MM.1S (cell line): ENCODE measurements around the gene OR2D2.
"Not testable (repeated sequence)": the region's sequence is repeated elsewhere in the genome, so short reads cannot be mapped to it uniquely, and the experiment has no call there.

Experiments used
- EZH2 ChIP-seq: fragments of 300-600 bp; sonication (generic); optimal IDR thresholded peaks from 2 replicates; pipeline ENCODE3; 2017; ENCODE audit warnings: low read depth, mild to moderate bottlenecking, antibody characterized with exemption, low read length, mixed read lengths
- TF ChIP-seq, protein P1 (sequence below): fragments of 300-600 bp; sonication (generic); IDR thresholded peaks from 2 replicates; pipeline ENCODE4 v1.5.1; 2016; ENCODE audit warnings: antibody characterized with exemption, low read length, mixed read lengths

DNA sequence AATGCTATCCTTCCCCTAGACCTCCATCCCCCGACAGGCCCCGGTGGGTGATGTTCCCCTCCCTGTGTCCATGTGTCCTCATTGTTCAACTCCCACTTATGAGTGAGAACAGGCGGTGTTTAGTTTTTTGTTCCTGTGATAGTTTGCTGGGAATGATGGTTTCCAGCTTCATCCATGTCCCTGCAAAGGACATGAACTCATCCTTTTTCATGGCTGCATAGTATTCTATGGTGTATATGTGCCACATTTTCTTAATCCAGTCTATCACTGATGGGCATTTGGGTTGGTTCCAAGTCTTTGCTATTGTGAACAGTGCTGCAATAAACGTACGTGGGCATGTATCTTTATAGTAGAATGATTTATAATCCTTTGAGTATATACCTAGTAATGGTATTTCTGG lies 4.6 kb downstream of the OR2D2 start:
- TF ChIP-seq, protein P1, sequence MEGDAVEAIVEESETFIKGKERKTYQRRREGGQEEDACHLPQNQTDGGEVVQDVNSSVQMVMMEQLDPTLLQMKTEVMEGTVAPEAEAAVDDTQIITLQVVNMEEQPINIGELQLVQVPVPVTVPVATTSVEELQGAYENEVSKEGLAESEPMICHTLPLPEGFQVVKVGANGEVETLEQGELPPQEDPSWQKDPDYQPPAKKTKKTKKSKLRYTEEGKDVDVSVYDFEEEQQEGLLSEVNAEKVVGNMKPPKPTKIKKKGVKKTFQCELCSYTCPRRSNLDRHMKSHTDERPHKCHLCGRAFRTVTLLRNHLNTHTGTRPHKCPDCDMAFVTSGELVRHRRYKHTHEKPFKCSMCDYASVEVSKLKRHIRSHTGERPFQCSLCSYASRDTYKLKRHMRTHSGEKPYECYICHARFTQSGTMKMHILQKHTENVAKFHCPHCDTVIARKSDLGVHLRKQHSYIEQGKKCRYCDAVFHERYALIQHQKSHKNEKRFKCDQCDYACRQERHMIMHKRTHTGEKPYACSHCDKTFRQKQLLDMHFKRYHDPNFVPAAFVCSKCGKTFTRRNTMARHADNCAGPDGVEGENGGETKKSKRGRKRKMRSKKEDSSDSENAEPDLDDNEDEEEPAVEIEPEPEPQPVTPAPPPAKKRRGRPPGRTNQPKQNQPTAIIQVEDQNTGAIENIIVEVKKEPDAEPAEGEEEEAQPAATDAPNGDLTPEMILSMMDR: not testable (repeated sequence)
- not testable (repeated sequence) for TF ChIP-seq EZH2
